SJCRH30 (cell line): Measurements from ENCODE around the gene PELI1. TPM values are rescaled to one million over a fixed set of nuclear protein-coding genes. Genes with fewer than 3 reads are reported as not detected.

ENCODE experiments used
- DNase-seq, 2 experiments: peaks; one replicate each; pipeline ENCODE4 v3.0.0-alpha.2; 2015 to 2020
- H3K27ac ChIP-seq: fragments of 250-450 bp; sonication (Bioruptor Pico); 2 replicates; pipeline ENCODE4 v1.5.1; 2020; ENCODE audit warnings: mild to moderate bottlenecking, moderate library complexity
- H3K27me3 ChIP-seq: fragments of 250-450 bp; sonication (Bioruptor Pico); 2 replicates; pipeline ENCODE4 v1.5.1; 2020; ENCODE audit warnings: mild to moderate bottlenecking, moderate library complexity
- H3K36me3 ChIP-seq: fragments of 250-450 bp; sonication (Bioruptor Pico); 2 replicates; pipeline ENCODE4 v1.5.1; 2020; ENCODE audit warnings: mild to moderate bottlenecking, moderate library complexity
- H3K4me1 ChIP-seq: fragments of 250-450 bp; sonication (Bioruptor Pico); 2 replicates; pipeline ENCODE4 v1.5.1; 2020; ENCODE audit warnings: mild to moderate bottlenecking, moderate library complexity
- H3K4me3 ChIP-seq: fragments of 250-450 bp; sonication (Bioruptor Pico); 2 replicates; pipeline ENCODE4 v1.5.1; 2020; ENCODE audit warnings: mild to moderate bottlenecking, moderate library complexity
- H3K9me3 ChIP-seq: fragments of 250-450 bp; sonication (Bioruptor Pico); replicated peaks from 2 replicates; pipeline ENCODE4 v1.5.1; 2020; ENCODE audit warnings: mild to moderate bottlenecking, moderate library complexity
- total RNA-seq: library from RNA; depleted of rRNA; stranded (reverse); fragments of >200 nt; shearing (Covaris generic); gene quantifications from 2 replicates; pipeline ENCODE4 v1.2.3, GENCODE V29; 2014

The PELI1 gene
- total RNA-seq, 1 experiment from 2014 or later = 48.4 TPM

- H3K27me3 ChIP-seq = no peaks in the 10 kb centered on the region
- peaks cover 19% of the 10 kb centered on the region for H3K4me1 ChIP-seq
- DNase-seq = no peak
These were observed 24.0 kb upstream of the PELI1 start for GRCh38 chr2:64168201-64168600.

GRCh38 chr2:64166637-64167420 lies 22.6 kb upstream of the PELI1 start:
- H3K27me3 ChIP-seq = no peaks in the 10 kb centered on the region
- no peak overlapping the region for H3K27ac ChIP-seq
- H3K4me3 ChIP-seq = no peak overlapping the region
- no peak for DNase-seq
- peaks cover 19% of the 10 kb centered on the region for H3K4me1 ChIP-seq
- H3K36me3 ChIP-seq = peaks cover 3% of the 10 kb centered on the region; the same call in 1 of the 2 replicates
- no peaks in the 10 kb centered on the region for H3K9me3 ChIP-seq

More at GRCh38 chr2:64168201-64168600, 24.0 kb upstream of the PELI1 start:
- H3K9me3 ChIP-seq = no peaks in the 10 kb centered on the region
- H3K4me3 ChIP-seq = no peak overlapping the region
- no peak overlapping the region for H3K27ac ChIP-seq
- H3K36me3 ChIP-seq = peaks cover 3% of the 10 kb centered on the region; the same call in 1 of the 2 replicates

GRCh38 chr2:64166212-64166611 lies 22.0 kb upstream of the PELI1 start:
- peaks cover 3% of the 10 kb centered on the region; the same call in 1 of the 2 replicates for H3K36me3 ChIP-seq
- no peak overlapping the region for H3K27ac ChIP-seq
- H3K4me3 ChIP-seq = no peak overlapping the region
- DNase-seq = no peak
- no peaks in the 10 kb centered on the region for H3K27me3 ChIP-seq
- H3K4me1 ChIP-seq = peaks cover 19% of the 10 kb centered on the region
- no peaks in the 10 kb centered on the region for H3K9me3 ChIP-seq

- Histone ChIP-seq H3K9me3 (no peaks in the 10 kb centered on the region), H3K4me1 (peaks cover 19% of the 10 kb centered on the region), H3K27me3 (no peaks in the 10 kb centered on the region), H3K36me3 (peaks cover 3% of the 10 kb centered on the region; the same call in 1 of the 2 replicates), H3K27ac (no peak overlapping the region), H3K4me3 (no peak overlapping the region)
- DNase-seq = no peak
These were observed 21.5 kb upstream of the PELI1 start for GRCh38 chr2:64165706-64166105.

GRCh38 chr2:64164629-64165028 lies 20.4 kb upstream of the PELI1 start:
- no peaks in the 10 kb centered on the region for H3K9me3 ChIP-seq
- H3K36me3 ChIP-seq = peaks cover 3% of the 10 kb centered on the region; the same call in 1 of the 2 replicates
- H3K27me3 ChIP-seq = no peaks in the 10 kb centered on the region
- H3K4me3 ChIP-seq = no peak overlapping the region
- no peak for DNase-seq
- H3K27ac ChIP-seq = no peak overlapping the region
- H3K4me1 ChIP-seq = peaks cover 19% of the 10 kb centered on the region

- Histone ChIP-seq H3K4me1 (peaks cover 13% of the 10 kb centered on the region; the same call in 1 of the 2 replicates), H3K27ac (no peak overlapping the region), H3K9me3 (no peaks in the 10 kb centered on the region), H3K27me3 (no peaks in the 10 kb centered on the region), H3K4me3 (no peak overlapping the region), H3K36me3 (peaks cover 3% of the 10 kb centered on the region; the same call in 1 of the 2 replicates)
- no peak for DNase-seq
These were observed 18.3 kb upstream of the PELI1 start for GRCh38 chr2:64162516-64162915.

GRCh38 chr2:64157792-64158191 lies 13.6 kb upstream of the PELI1 start:
- H3K36me3 ChIP-seq = no peaks in the 10 kb centered on the region
- H3K27me3 ChIP-seq = no peaks in the 10 kb centered on the region
- H3K4me3 ChIP-seq = no peak overlapping the region
- H3K27ac ChIP-seq = no peak overlapping the region
- no peaks in the 10 kb centered on the region for H3K4me1 ChIP-seq
- H3K9me3 ChIP-seq = no peaks in the 10 kb centered on the region
- no peak for DNase-seq

- H3K4me3 ChIP-seq = no peak overlapping the region
- H3K27ac ChIP-seq = no peak overlapping the region
- H3K27me3 ChIP-seq = no peaks in the 10 kb centered on the region
- H3K36me3 ChIP-seq = no peaks in the 10 kb centered on the region
- H3K9me3 ChIP-seq = no peaks in the 10 kb centered on the region
- H3K4me1 ChIP-seq = no peaks in the 10 kb centered on the region
- no peak for DNase-seq
These were observed 9.6 kb upstream of the PELI1 start for GRCh38 chr2:64153811-64154210.

GRCh38 chr2:64151476-64151875 lies 7.3 kb upstream of the PELI1 start:
- no peak for DNase-seq
- H3K36me3 ChIP-seq = no peaks in the 10 kb centered on the region
- no peak overlapping the region for H3K4me3 ChIP-seq

GRCh38 chr2:64145714-64146113 lies 1.5 kb upstream of the PELI1 start:
- H3K4me3 ChIP-seq = no peak overlapping the region
- no peak overlapping the region for H3K27ac ChIP-seq
- H3K4me1 ChIP-seq = peaks cover 16% of the 10 kb centered on the region
- H3K9me3 ChIP-seq = no peaks in the 10 kb centered on the region; the same call in 1 of the 2 replicates
- H3K27me3 ChIP-seq = no peaks in the 10 kb centered on the region
- DNase-seq = no peak
- H3K36me3 ChIP-seq = peaks cover 2% of the 10 kb centered on the region; the same call in 1 of the 2 replicates

More at GRCh38 chr2:64151476-64151875, 7.3 kb upstream of the PELI1 start:
- Histone ChIP-seq H3K9me3 (no peaks in the 10 kb centered on the region; the same call in 1 of the 2 replicates), H3K27me3 (no peaks in the 10 kb centered on the region), H3K27ac (no peak overlapping the region), H3K4me1 (no peaks in the 10 kb centered on the region)

GRCh38 chr2:64145119-64145518 lies 899 bp upstream of the PELI1 start:
- peaks cover 17% of the 10 kb centered on the region for H3K4me1 ChIP-seq
- DNase-seq = no peak
- H3K27ac ChIP-seq = no peak overlapping the region
- H3K36me3 ChIP-seq = peaks cover 2% of the 10 kb centered on the region
- H3K9me3 ChIP-seq = no peaks in the 10 kb centered on the region; the same call in 1 of the 2 replicates
- H3K4me3 ChIP-seq = peak overlapping the region; percentile 98; the same call in 1 of the 2 replicates
- no peaks in the 10 kb centered on the region for H3K27me3 ChIP-seq

GRCh38 chr2:64143169-64144056 lies 807 bp downstream of the PELI1 start:
- Histone ChIP-seq H3K36me3 (peaks cover 4% of the 10 kb centered on the region), H3K27ac (peak overlapping the region; percentile 88), H3K4me3 (peak overlapping the region; percentile 98), H3K4me1 (peaks cover 17% of the 10 kb centered on the region), H3K9me3 (no peaks in the 10 kb centered on the region; the same call in 1 of the 2 replicates), H3K27me3 (no peaks in the 10 kb centered on the region)
- peak; percentile 44 to 57 for DNase-seq

GRCh38 chr2:64142741-64143168 lies 1.5 kb downstream of the PELI1 start:
- H3K9me3 ChIP-seq = no peaks in the 10 kb centered on the region; the same call in 1 of the 2 replicates
- H3K27me3 ChIP-seq = no peaks in the 10 kb centered on the region
- peaks cover 17% of the 10 kb centered on the region for H3K4me1 ChIP-seq
- peak in 1 of 2 experiments; percentile 44 for DNase-seq
- peak overlapping the region; percentile 98 for H3K4me3 ChIP-seq
- peaks cover 7% of the 10 kb centered on the region for H3K36me3 ChIP-seq
- H3K27ac ChIP-seq = peak overlapping the region; percentile 88

GRCh38 chr2:64141674-64142405 lies 2.4 kb downstream of the PELI1 start:
- peak overlapping the region; percentile 98 for H3K4me3 ChIP-seq
- peaks cover 17% of the 10 kb centered on the region for H3K4me1 ChIP-seq
- peak overlapping the region; percentile 88; the same call in 1 of the 2 replicates for H3K27ac ChIP-seq
- no peaks in the 10 kb centered on the region; the same call in 1 of the 2 replicates for H3K9me3 ChIP-seq
- DNase-seq = peak in 1 of 2 experiments; percentile 29
- no peaks in the 10 kb centered on the region for H3K27me3 ChIP-seq
- peaks cover 7% of the 10 kb centered on the region for H3K36me3 ChIP-seq
